HepG2 (cell line): ENCODE data around the gene ANAPC1. TPM values are rescaled to one million over a fixed set of nuclear protein-coding genes. Genes with fewer than 3 reads are reported as not detected.

ENCODE experiments used
- microRNA-seq: library from miRNA; unstranded; fragments of <30 nt; microRNA quantifications from one replicate; pipeline ENCODE4, GENCODE V29; 2020
- polyA plus RNA-seq, 8 experiments: library from polyadenylated mRNA; depleted of rRNA in 3 of 8; stranded (reverse) in 7 of 8; unstranded in 1 of 8; fragments of >200 nt; fragmentation: Illumina TruSeq in 4 of 8; extraction: Trizol in 4 of 8; gene quantifications; 2 replicates each; pipeline versions ENCODE4 v1.2.1 to v1.2.3, GENCODE V29; 2011 to 2016; ENCODE audit warnings: low read depth in 4 of 8, missing spikeins in 1 of 8, mixed read lengths in 1 of 8; ENCODE audit not compliant: insufficient read depth in 1 of 8
- small RNA-seq, 3 experiments: library from RNA; depleted of rRNA; stranded (forward); fragments of <200 nt; gene quantifications; one replicate each; pipeline ENCODE3, GENCODE V24; 2012; ENCODE audit warnings: low read depth in 2 of 3, low replicate concordance in 1 of 3; ENCODE audit not compliant: insufficient read length in 3 of 3, insufficient read depth in 2 of 3
- total RNA-seq, 5 experiments: library from RNA; depleted of rRNA; stranded (reverse); fragments of >200 nt; fragmentation: Illumina TruSeq; extraction: Trizol; gene quantifications; 2 replicates each; pipeline ENCODE4 v1.2.3, GENCODE V29; 2016; ENCODE audit warnings: low read depth in 1 of 5

The ANAPC1 gene
- total and polyA plus RNA-seq, 2 of the 13 experiments (the other 11 are each of a cell fraction or from before 2014, with no cell fraction given) = 50.0 to 89.7 TPM

Small RNA genes lying within 50 kb of the gene (microRNA-seq; reads per million reads assigned to microRNA genes)
- gene MIR4771-2 = not detected

Small RNA genes lying within 50 kb of the gene (small RNA-seq; reads per million reads assigned to genes)
- gene MIR4771-2 = 0 reads per million in 3 experiments
- gene RN7SL297P = 0 reads per million in 3 experiments

Other genes with a start within 250 kb of the ANAPC1 start
- gene MERTK, start 14.4 kb upstream of the ANAPC1 start, total RNA-seq (2016; rRNA removed; fragmentation: Illumina TruSeq; extraction: Trizol) = 22.5 and 37.3 TPM in 2 replicates
- gene MERTK, start 14.4 kb upstream of the ANAPC1 start, polyA plus RNA-seq (2011; rRNA removed) = 44.7 and 45.5 TPM in 2 replicates
- gene TMEM87B, start 171.1 kb upstream of the ANAPC1 start, total RNA-seq (2016; rRNA removed; fragmentation: Illumina TruSeq; extraction: Trizol) = 9.9 and 15.1 TPM in 2 replicates
- gene TMEM87B, start 171.1 kb upstream of the ANAPC1 start, polyA plus RNA-seq (2011; rRNA removed) = 13.0 and 16.2 TPM in 2 replicates